ENCODE measurements around the gene GRIN1.

GRCh38 chr9:137198051-137198901 lies 59.3 kb downstream of the GRIN1 start:
- no peak for TF ChIP-seq FOXC1 (CRISPR knock-in tag; IDR thresholded peaks at IDR 0.05; ENCODE audit: borderline replicate concordance)
- TF ChIP-seq TAF1 (CRISPR knock-in tag; IDR thresholded peaks at IDR 0.05) = peak; percentile 22; the same call in 1 of the 2 replicates
- no peak for TF ChIP-seq SRF (IDR thresholded peaks at IDR 0.05; ENCODE audit: low read depth, low read length)
- peak in 1 of 2 experiments; percentile 52; a peak in 1 of 4 replicates for TF ChIP-seq EP300 (IDR thresholded peaks at IDR 0.05; ENCODE audit: low read depth in 2 of 2, low read length in 2 of 2)
- peak; percentile 21; the same call in 1 of the 2 replicates for TF ChIP-seq EP300 (CRISPR knock-in tag; IDR thresholded peaks at IDR 0.05; ENCODE audit: borderline replicate concordance)
- no peak for TF ChIP-seq SOX5 (CRISPR knock-in tag; IDR thresholded peaks at IDR 0.05; ENCODE audit: borderline replicate concordance)
- TF ChIP-seq ZFP36L1 (CRISPR knock-in tag; IDR thresholded peaks at IDR 0.05) = no peak
- TF ChIP-seq SAP130 (CRISPR knock-in tag; IDR thresholded peaks at IDR 0.05; ENCODE audit: low read depth) = peak; percentile 89
- TF ChIP-seq, protein P1, sequence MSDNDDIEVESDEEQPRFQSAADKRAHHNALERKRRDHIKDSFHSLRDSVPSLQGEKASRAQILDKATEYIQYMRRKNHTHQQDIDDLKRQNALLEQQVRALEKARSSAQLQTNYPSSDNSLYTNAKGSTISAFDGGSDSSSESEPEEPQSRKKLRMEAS (IDR thresholded peaks at IDR 0.05) = peak; percentile 60
- TF ChIP-seq ZNF10 (CRISPR knock-in tag; IDR thresholded peaks at IDR 0.05; ENCODE audit: borderline replicate concordance, low read depth) = no peak

All from HepG2 (cell line).